HCT116 (cell line): Measurements from ENCODE around the gene FKBP10. TPM values are rescaled to one million over a fixed set of nuclear protein-coding genes. Genes with fewer than 3 reads are reported as not detected.

ENCODE experiments used
- ATAC-seq: fragments of 200-7000 bp; cut with Tn5 transposase; 2 replicates; pipeline ENCODE4 v1.9.1; 2020; ENCODE audit warnings: mild to moderate bottlenecking, moderate library complexity
- BruUV-seq: library from RNA; stranded (reverse); fragments of 400-500 nt; replicated peaks from 2 replicates; lab custom pipeline; 2021; lab: Mats Ljungman, UMichigan
- CTCF ChIA-PET: fragments of 300-600 bp; sonication (Branson Sonifier 250); formaldehyde crosslinking; loops from one replicate; lab custom pipeline; 2021; ENCODE audit warnings: antibody characterized with exemption; lab: Charles Lee
- POLR2A ChIA-PET: fragments of 300-600, 350-600 bp; sonication (Branson Sonifier 250); formaldehyde crosslinking; loops from one replicate; lab custom pipeline; 2021; ENCODE audit warnings: antibody characterized with exemption; lab: Charles Lee
- RAD21 ChIA-PET, 2 experiments: fragments of 300-600 bp; sonication (Branson Sonifier 250); formaldehyde crosslinking; loops; one replicate each; lab custom pipeline; 2023; ENCODE audit warnings: low total read pairs in 2 of 2; ENCODE audit not compliant: uncharacterized antibody in 2 of 2, unreplicated experiment in 2 of 2, low non-redundant PET in 1 of 2; lab: Charles Lee
- DNase-seq: peaks from one replicate; pipeline ENCODE4 v3.0.0-alpha.2; 2010; ENCODE audit warnings: low read depth, low spot score
- H2AFZ ChIP-seq: fragments of 200-600 bp; shearing (Covaris generic), sonication (generic); 2 replicates; pipeline ENCODE4 v1.6.1; 2017; ENCODE audit warnings: low read depth, mixed run types, mixed read lengths, antibody characterized with exemption, low read length; ENCODE audit not compliant: poor library complexity, severe bottlenecking
- H3K27ac ChIP-seq: 2 replicates; pipeline ENCODE4 v1.5.1; 2012; ENCODE audit warnings: low read depth, low read length
- H3K27me3 ChIP-seq: fragments of 200-600 bp; sonication (generic); 2 replicates; pipeline ENCODE4 v1.6.1; 2016; ENCODE audit warnings: mixed run types, low read length, mixed read lengths; ENCODE audit not compliant: insufficient read depth
- H3K36me3 ChIP-seq, 2 experiments: fragments of 200-500 bp in 1 of 2; fragments of 200-600 bp in 1 of 2; sonication (Bioruptor generic) in 1 of 2; sonication (generic) in 1 of 2; 2 replicates each; pipeline versions ENCODE4 v1.5.1 to v1.6.1; 2014 to 2016; ENCODE audit warnings: low read length in 2 of 2, inconsistent platforms in 1 of 2, mixed read lengths in 1 of 2, mixed run types in 1 of 2; ENCODE audit not compliant: insufficient read depth in 2 of 2, control insufficient read depth in 1 of 2
- H3K4me1 ChIP-seq, 2 experiments: fragments of 200-600 bp in 1 of 2; sonication (generic) in 1 of 2; 2 replicates each; pipeline versions ENCODE4 v1.5.1 to v1.6.1; 2012 to 2017; ENCODE audit warnings: low read length in 2 of 2, inconsistent platforms in 1 of 2, mild to moderate bottlenecking in 1 of 2, mixed read lengths in 1 of 2, mixed run types in 1 of 2, moderate library complexity in 1 of 2; ENCODE audit not compliant: insufficient read depth in 2 of 2, control insufficient read depth in 1 of 2
- H3K4me2 ChIP-seq: fragments of 200-600 bp; sonication (generic); 2 replicates; pipeline ENCODE4 v1.6.1; 2017; ENCODE audit warnings: mixed run types, low read length, mixed read lengths
- H3K4me3 ChIP-seq, 2 experiments: fragments of 200-600 bp in 1 of 2; sonication (generic) in 1 of 2; replicated peaks in 1 of 2; 2 replicates each; pipeline ENCODE4 v1.5.1; 2011 to 2016; ENCODE audit warnings: low read length in 2 of 2, control low read depth in 1 of 2, low read depth in 1 of 2, mild to moderate bottlenecking in 1 of 2, mixed read lengths in 1 of 2, mixed run types in 1 of 2
- H3K79me2 ChIP-seq: fragments of 200-600 bp; sonication (generic); 2 replicates; pipeline ENCODE4 v1.6.1; 2017; ENCODE audit warnings: mild to moderate bottlenecking, mixed run types, low read length, moderate library complexity, mixed read lengths; ENCODE audit not compliant: insufficient read depth
- H3K9ac ChIP-seq: fragments of 200-600 bp; sonication (generic); 2 replicates; pipeline ENCODE4 v1.6.1; 2016; ENCODE audit warnings: low read length, mixed read lengths
- H3K9me2 ChIP-seq: fragments of 200-600 bp; sonication (generic), shearing (Covaris generic); 2 replicates; pipeline ENCODE4 v1.6.1; 2017; ENCODE audit warnings: mixed run types, mild to moderate bottlenecking, moderate library complexity; ENCODE audit not compliant: insufficient read depth
- H3K9me3 ChIP-seq, 2 experiments: fragments of 200-500 bp in 1 of 2; fragments of 200-600 bp in 1 of 2; sonication (Bioruptor generic) in 1 of 2; sonication (generic) in 1 of 2; 2 replicates each; pipeline ENCODE4 v1.6.1; 2014 to 2017; ENCODE audit warnings: low read length in 2 of 2, mixed read lengths in 2 of 2, inconsistent platforms in 1 of 2, low read depth in 1 of 2, mild to moderate bottlenecking in 1 of 2, mixed run types in 1 of 2, moderate library complexity in 1 of 2; ENCODE audit not compliant: control insufficient read depth in 1 of 2, insufficient read depth in 1 of 2
- H4K20me1 ChIP-seq: fragments of 200-600 bp; sonication (generic), shearing (Covaris generic); 2 replicates; pipeline ENCODE4 v1.6.1; 2017; ENCODE audit warnings: mixed run types, mild to moderate bottlenecking, moderate library complexity; ENCODE audit not compliant: insufficient read depth
- EGR1 ChIP-seq: IDR thresholded peaks from 2 replicates; pipeline ENCODE4 v1.6.1; 2012; ENCODE audit warnings: low read depth
- EZH2 ChIP-seq: fragments of 200-600 bp; sonication (generic); IDR thresholded peaks from 2 replicates; pipeline ENCODE4 v1.6.1; 2017; ENCODE audit warnings: antibody characterized with exemption, mixed run types
- EZH2phosphoT487 ChIP-seq: fragments of 200-600 bp; IDR thresholded peaks from 2 replicates; pipeline ENCODE4 v1.6.1; 2018; ENCODE audit warnings: antibody characterized with exemption, borderline replicate concordance
- JUND ChIP-seq: IDR thresholded peaks from 2 replicates; pipeline ENCODE4 v1.6.1; 2012
- POLR2AphosphoS5 ChIP-seq: IDR thresholded peaks from 2 replicates; pipeline ENCODE4 v1.6.1; 2011; ENCODE audit warnings: mild to moderate bottlenecking, low read depth, low read length, moderate library complexity
- RAD21 ChIP-seq: IDR thresholded peaks from 2 replicates; pipeline ENCODE4 v1.6.1; 2012; ENCODE audit warnings: low read depth, mild to moderate bottlenecking
- SP1 ChIP-seq: IDR thresholded peaks from 2 replicates; pipeline ENCODE4 v1.6.1; 2012; ENCODE audit warnings: low read depth
- SRF ChIP-seq: IDR thresholded peaks from 2 replicates; pipeline ENCODE4 v1.6.1; 2012; ENCODE audit warnings: low read depth
- YY1 ChIP-seq: IDR thresholded peaks from 2 replicates; pipeline ENCODE4 v1.6.1; 2011; ENCODE audit warnings: low read length, low read depth, moderate library complexity, mild to moderate bottlenecking; ENCODE audit not compliant: insufficient replicate concordance; ENCODE audit errors: extremely low read depth
- ZFX ChIP-seq: fragments of 450-650 bp; IDR thresholded peaks from 2 replicates; pipeline ENCODE4 v1.6.1; 2017
- intact Hi-C: fragments of 100-400 bp; cut with micrococcal nuclease; formaldehyde crosslinking; loops from 2 replicates; pipeline ENCODE4 v1.10.0; 2022
- total RNA-seq: library from RNA; stranded (reverse); gene quantifications from one replicate; pipeline ENCODE4 v1.2.1, GENCODE V29; 2021; ENCODE audit not compliant: unreplicated experiment
- TF ChIP-seq, protein P1 (sequence below), 3 experiments: fragments of 200-600 bp in 1 of 3; sonication (generic) in 1 of 3; IDR thresholded peaks in 2 of 3; conservative IDR thresholded peaks in 1 of 3; 2 replicates each; pipeline ENCODE4 v1.5.1; 2012 to 2017; ENCODE audit warnings: low read depth in 2 of 3, low read length in 2 of 3, antibody characterized with exemption in 1 of 3, borderline replicate concordance in 1 of 3, control low read depth in 1 of 3, mild to moderate bottlenecking in 1 of 3, mixed read lengths in 1 of 3, mixed run types in 1 of 3, moderate library complexity in 1 of 3; ENCODE audit not compliant: insufficient read depth in 1 of 3
- TF ChIP-seq, protein P2 (sequence below): IDR thresholded peaks from 2 replicates; pipeline ENCODE4 v1.6.1; 2012; ENCODE audit warnings: low read depth

The FKBP10 gene
- total RNA-seq, 1 experiment from 2014 or later, result 78.5 TPM

DNA sequence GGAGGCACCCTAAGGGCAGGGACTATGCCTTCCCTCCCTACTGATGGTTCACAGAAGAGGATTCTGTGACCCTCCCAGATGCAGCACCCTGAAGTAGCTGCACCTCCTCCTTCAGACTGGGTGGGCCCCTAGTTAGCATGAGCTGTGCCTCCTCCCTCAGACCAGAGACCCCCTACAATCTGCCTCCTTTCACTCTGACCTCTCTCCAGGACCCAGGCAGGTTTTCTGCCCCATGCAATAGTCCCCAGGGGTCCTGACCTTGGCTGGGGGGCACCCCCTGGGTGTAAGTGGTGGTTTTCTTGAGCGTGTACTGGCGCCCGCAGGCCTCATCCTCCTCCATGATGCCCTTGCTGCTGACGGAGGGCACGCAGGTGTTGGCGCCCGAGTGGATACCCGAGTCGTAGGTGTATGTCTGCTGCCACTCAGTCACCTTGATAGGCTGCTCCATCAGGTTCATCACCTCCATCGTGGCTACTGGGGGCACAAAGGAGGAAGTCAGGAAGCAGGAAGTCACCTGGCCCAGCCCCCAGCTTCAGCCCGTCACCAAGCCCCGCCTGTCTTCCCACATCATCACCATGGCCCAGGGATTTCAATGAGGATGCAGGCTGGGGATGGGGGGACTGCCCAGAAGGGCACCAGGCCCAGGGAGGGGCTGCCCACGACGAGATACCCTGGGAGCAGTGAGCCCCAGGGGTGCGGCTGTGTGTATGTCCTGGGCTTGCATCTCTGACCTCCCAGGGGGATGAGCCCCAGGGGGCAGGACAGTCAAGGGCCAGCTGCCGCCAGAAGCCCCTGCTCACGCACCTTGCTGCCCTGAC lies 41.2 kb upstream of the FKBP10 start:
- no peak overlapping the region for H2AFZ ChIP-seq
- no TSS peak for BruUV-seq
- CTCF ChIA-PET, result no interaction called here
- intact Hi-C loops, result loop anchor here (2.0 kb wide), 2 partner anchors 15 to 29 kb away; partner anchors contain the start of gene JUP
- peaks cover 47% of the 10 kb centered on the region for H3K79me2 ChIP-seq
- peak overlapping the region; percentile 86 for H3K4me2 ChIP-seq
- peak overlapping the region; percentile 73 for H3K27ac ChIP-seq
- peak overlapping the region; percentile 68 for H3K9ac ChIP-seq
- RAD21 ChIA-PET, result no interaction called here
- peaks cover 50 to 55% of the 10 kb centered on the region in 2 experiments for H3K4me1 ChIP-seq
- H4K20me1 ChIP-seq, result no peaks in the 10 kb centered on the region
- H3K4me3 ChIP-seq, result peak overlapping the region in 1 of 2 experiments; percentile 47; a peak in 3 of 4 replicates
- TF ChIP-seq POLR2AphosphoS5 (no peak), EZH2phosphoT487 (no peak), RAD21 (no peak), SRF (no peak), EGR1 (no peak), JUND (no peak), ZFX (no peak), EZH2 (no peak), YY1 (no peak), SP1 (no peak)
- TF ChIP-seq, protein P1, sequence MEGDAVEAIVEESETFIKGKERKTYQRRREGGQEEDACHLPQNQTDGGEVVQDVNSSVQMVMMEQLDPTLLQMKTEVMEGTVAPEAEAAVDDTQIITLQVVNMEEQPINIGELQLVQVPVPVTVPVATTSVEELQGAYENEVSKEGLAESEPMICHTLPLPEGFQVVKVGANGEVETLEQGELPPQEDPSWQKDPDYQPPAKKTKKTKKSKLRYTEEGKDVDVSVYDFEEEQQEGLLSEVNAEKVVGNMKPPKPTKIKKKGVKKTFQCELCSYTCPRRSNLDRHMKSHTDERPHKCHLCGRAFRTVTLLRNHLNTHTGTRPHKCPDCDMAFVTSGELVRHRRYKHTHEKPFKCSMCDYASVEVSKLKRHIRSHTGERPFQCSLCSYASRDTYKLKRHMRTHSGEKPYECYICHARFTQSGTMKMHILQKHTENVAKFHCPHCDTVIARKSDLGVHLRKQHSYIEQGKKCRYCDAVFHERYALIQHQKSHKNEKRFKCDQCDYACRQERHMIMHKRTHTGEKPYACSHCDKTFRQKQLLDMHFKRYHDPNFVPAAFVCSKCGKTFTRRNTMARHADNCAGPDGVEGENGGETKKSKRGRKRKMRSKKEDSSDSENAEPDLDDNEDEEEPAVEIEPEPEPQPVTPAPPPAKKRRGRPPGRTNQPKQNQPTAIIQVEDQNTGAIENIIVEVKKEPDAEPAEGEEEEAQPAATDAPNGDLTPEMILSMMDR (IDR thresholded peaks at IDR 0.05 in 2 of 3, conservative IDR thresholded peaks at IDR 0.05 in 1 of 3; ENCODE audit: borderline replicate concordance in 1 of 3, insufficient read depth in 1 of 3, low read depth in 2 of 3, low read length in 2 of 3), result no peak
- TF ChIP-seq, protein P2, sequence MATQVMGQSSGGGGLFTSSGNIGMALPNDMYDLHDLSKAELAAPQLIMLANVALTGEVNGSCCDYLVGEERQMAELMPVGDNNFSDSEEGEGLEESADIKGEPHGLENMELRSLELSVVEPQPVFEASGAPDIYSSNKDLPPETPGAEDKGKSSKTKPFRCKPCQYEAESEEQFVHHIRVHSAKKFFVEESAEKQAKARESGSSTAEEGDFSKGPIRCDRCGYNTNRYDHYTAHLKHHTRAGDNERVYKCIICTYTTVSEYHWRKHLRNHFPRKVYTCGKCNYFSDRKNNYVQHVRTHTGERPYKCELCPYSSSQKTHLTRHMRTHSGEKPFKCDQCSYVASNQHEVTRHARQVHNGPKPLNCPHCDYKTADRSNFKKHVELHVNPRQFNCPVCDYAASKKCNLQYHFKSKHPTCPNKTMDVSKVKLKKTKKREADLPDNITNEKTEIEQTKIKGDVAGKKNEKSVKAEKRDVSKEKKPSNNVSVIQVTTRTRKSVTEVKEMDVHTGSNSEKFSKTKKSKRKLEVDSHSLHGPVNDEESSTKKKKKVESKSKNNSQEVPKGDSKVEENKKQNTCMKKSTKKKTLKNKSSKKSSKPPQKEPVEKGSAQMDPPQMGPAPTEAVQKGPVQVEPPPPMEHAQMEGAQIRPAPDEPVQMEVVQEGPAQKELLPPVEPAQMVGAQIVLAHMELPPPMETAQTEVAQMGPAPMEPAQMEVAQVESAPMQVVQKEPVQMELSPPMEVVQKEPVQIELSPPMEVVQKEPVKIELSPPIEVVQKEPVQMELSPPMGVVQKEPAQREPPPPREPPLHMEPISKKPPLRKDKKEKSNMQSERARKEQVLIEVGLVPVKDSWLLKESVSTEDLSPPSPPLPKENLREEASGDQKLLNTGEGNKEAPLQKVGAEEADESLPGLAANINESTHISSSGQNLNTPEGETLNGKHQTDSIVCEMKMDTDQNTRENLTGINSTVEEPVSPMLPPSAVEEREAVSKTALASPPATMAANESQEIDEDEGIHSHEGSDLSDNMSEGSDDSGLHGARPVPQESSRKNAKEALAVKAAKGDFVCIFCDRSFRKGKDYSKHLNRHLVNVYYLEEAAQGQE, result no peak
- TF ChIP-seq, all 23 proteins: peak for 0
- DNase-seq, result no peak
- ATAC-seq, result peak; percentile 7
- Histone ChIP-seq H3K36me3 (peaks cover 30 to 34% of the 10 kb centered on the region in 2 experiments; a peak in 3 of 4 replicates), H3K9me3 (no peaks in the 10 kb centered on the region), H3K9me2 (no peaks in the 10 kb centered on the region), H3K27me3 (no peaks in the 10 kb centered on the region)
- POLR2A ChIA-PET, result no interaction called here
